ENCODE results near the gene AARSD1. TPM values are rescaled to one million over a fixed set of nuclear protein-coding genes. Genes with fewer than 3 reads are reported as not detected.
"Not testable (repeated sequence)": the region's sequence is repeated elsewhere in the genome, so short reads cannot be mapped to it uniquely, and the experiment has no call there.

AARSD1 gene
- total RNA-seq, 1 donor from 2014 or later, result 39.1 TPM

DNA sequence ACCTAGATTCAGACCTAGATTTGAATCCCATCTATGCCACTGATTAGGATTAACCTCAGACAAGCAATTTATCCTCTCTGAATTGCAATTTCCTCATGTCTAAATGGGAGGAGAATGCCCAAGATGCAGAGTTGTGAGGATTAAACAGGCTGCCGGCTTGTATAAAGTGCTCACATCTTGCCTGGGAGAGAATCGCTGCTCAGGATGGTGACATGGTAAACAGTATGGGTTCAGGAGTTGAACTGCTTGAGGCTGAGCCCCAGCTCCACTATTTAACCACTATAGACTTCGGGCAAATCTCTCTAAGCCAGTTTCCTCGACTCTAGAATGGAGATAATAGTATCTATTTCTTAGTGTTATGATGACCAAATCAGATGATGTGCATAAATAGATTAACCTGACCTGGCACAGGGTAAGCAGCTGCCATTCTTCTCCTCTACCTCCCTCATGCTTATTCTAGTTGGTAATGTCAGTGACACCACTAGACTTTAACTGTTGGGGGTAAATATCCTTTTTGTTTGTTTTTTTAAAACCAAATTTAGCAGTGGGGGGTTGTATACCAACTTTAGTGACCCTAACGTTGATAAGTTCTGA lies 33.2 kb upstream of the AARSD1 start:
- Mint-ChIP-seq H3K4me1 (ENCODE audit: low read depth) (peaks cover 37% of the 10 kb centered on the region), H3K27ac (ENCODE audit: unreplicated experiment) (peak overlapping the region; percentile 99), H3K27me3 (ENCODE audit: low read depth) (no peaks in the 10 kb centered on the region), H3K36me3 (ENCODE audit: low read depth) (peaks cover 23% of the 10 kb centered on the region), H3K4me3 (ENCODE audit: unreplicated experiment) (peak overlapping the region; percentile 92), H3K9me3 (ENCODE audit: low read depth) (no peaks in the 10 kb centered on the region)
- DNase-seq (ENCODE audit: low spot score), result no peak
- TF ChIP-seq, protein P1, sequence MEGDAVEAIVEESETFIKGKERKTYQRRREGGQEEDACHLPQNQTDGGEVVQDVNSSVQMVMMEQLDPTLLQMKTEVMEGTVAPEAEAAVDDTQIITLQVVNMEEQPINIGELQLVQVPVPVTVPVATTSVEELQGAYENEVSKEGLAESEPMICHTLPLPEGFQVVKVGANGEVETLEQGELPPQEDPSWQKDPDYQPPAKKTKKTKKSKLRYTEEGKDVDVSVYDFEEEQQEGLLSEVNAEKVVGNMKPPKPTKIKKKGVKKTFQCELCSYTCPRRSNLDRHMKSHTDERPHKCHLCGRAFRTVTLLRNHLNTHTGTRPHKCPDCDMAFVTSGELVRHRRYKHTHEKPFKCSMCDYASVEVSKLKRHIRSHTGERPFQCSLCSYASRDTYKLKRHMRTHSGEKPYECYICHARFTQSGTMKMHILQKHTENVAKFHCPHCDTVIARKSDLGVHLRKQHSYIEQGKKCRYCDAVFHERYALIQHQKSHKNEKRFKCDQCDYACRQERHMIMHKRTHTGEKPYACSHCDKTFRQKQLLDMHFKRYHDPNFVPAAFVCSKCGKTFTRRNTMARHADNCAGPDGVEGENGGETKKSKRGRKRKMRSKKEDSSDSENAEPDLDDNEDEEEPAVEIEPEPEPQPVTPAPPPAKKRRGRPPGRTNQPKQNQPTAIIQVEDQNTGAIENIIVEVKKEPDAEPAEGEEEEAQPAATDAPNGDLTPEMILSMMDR (IDR thresholded peaks at IDR 0.05), result no peak

DNA sequence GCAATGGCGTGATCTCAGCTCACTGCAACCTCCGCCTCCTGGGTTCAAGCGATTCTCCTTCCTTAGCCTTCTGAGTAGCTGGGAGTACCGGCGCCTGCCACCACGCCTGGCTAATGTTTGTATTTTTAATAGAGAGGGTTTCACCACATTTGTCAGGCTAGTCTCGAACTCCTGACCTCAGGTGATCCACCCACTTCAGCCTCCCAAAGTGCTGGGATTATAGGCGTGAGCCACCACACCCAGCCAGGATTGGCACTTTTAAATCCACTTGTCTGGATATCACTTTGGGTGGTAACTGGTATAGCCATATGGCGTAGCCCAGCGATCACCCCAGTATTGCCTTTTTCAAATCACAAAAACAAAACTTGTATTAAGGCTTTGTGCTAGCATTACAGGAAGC lies 29.7 kb upstream of the AARSD1 start:
- peaks cover 27% of the 10 kb centered on the region for H3K36me3 Mint-ChIP-seq (ENCODE audit: low read depth)
- peaks cover 26% of the 10 kb centered on the region for H3K4me1 Mint-ChIP-seq (ENCODE audit: low read depth)
- H3K9me3 Mint-ChIP-seq (ENCODE audit: low read depth); H3K27ac Mint-ChIP-seq (ENCODE audit: unreplicated experiment); H3K27me3 Mint-ChIP-seq (ENCODE audit: low read depth); H3K4me3 Mint-ChIP-seq (ENCODE audit: unreplicated experiment): not testable (repeated sequence)
- peak; percentile 5 for DNase-seq (ENCODE audit: low spot score)

DNA sequence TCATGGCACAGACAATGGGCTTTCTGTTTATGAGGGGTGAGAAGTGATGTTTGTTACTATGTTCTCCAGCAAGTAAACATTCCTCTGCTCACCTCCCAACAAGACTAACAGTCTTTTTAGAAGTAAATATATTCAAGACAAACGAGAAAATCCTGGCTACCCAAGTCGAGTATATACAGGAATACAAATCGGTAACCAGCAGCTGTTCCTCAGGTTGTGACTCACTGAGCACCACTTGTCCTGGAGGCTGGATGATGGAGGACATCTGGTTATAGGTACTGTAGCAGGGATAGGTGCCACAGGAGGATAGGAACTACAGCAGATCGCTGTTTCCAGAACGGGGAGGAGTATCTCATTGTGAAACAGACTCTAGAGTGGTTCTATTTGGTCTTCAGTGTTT lies 28.6 kb upstream of the AARSD1 start:
- H3K27me3 Mint-ChIP-seq (ENCODE audit: low read depth), result no peaks in the 10 kb centered on the region
- H3K27ac Mint-ChIP-seq (ENCODE audit: unreplicated experiment), result no peak overlapping the region
- DNase-seq (ENCODE audit: low spot score), result no peak
- TF ChIP-seq, protein P1 (IDR thresholded peaks at IDR 0.05), result no peak
- H3K36me3 Mint-ChIP-seq (ENCODE audit: low read depth), result peaks cover 29% of the 10 kb centered on the region
- H3K4me1 Mint-ChIP-seq (ENCODE audit: low read depth), result peaks cover 22% of the 10 kb centered on the region
- no peaks in the 10 kb centered on the region for H3K9me3 Mint-ChIP-seq (ENCODE audit: low read depth)
- no peak overlapping the region for H3K4me3 Mint-ChIP-seq (ENCODE audit: unreplicated experiment)

DNA sequence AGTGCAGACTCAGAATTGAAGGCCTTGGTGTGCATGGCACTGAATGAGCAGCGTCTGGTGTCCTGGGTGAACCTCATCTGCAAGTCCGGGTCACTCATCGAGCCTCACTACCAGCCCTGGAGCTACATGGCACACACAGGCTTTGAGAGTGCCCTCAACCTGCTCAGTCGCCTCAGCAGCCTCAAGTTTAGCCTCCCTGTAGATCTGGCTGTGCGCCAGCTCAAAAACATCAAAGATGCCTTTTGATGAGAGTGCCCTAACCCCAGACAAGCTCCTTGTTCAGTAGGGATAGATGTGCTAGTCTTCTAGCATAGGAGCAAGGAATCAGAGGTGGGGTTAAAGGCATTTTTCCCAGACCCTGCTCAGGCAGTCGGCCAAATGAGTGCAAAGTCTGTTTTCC lies 27.2 kb upstream of the AARSD1 start:
- no peak overlapping the region for H3K27ac Mint-ChIP-seq (ENCODE audit: unreplicated experiment)

DNA sequence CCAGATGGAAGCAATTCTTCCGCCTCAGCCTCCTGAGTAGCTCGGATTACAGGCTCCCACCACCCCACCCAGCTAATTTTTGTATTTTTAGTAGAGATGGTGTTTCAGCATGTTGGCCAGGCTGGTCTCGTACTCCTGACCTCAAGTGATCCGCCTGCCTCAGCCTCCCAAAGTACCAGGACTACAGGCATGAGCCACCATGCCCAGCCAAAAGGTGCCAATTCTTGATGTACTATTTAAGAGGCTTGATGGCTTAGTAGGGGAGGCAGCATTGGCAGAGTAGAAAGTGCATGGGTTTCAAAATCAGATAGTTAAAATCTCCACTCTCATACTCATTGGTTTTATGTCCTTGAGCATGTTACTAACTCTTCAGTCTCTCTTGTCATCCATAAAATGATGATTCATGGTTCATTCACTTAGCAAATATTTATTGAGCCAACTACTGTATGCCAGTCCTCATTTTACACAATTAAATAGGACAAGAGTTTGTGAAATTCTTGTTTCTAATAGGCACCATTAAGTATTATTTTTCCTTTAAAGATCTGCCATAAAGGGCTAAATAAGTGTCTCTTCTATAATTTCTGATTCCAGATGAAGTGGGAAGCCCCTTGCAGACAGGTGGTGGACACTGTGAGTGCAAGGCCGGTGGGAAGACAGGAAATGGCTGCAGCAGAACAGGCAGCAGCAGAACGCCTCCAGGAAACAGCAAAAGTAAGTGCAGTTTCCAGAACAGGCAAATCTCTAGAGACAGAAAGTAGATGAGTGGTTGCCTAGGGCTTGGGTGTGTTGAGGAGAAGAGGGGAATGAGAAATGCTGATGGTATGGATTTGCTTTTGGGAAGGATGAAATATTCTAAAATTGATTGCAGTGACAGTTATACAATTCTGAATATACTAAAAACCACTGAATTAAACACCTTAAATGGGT lies 25.7 kb upstream of the AARSD1 start:
- TF ChIP-seq, protein P1 (IDR thresholded peaks at IDR 0.05), result no peak
- Mint-ChIP-seq H3K36me3 (ENCODE audit: low read depth) (peaks cover 32% of the 10 kb centered on the region), H3K4me1 (ENCODE audit: low read depth) (peaks cover 16% of the 10 kb centered on the region), H3K9me3 (ENCODE audit: low read depth) (no peaks in the 10 kb centered on the region), H3K27me3 (ENCODE audit: low read depth) (no peaks in the 10 kb centered on the region), H3K4me3 (ENCODE audit: unreplicated experiment) (no peak overlapping the region), H3K27ac (ENCODE audit: unreplicated experiment) (peak overlapping the region; percentile 23)
- no peak for DNase-seq (ENCODE audit: low spot score)

More for the DNA sequence above, 27.2 kb upstream of the AARSD1 start:
- H3K27me3 Mint-ChIP-seq (ENCODE audit: low read depth), result no peaks in the 10 kb centered on the region
- H3K4me3 Mint-ChIP-seq (ENCODE audit: unreplicated experiment), result no peak overlapping the region
- peaks cover 29% of the 10 kb centered on the region for H3K36me3 Mint-ChIP-seq (ENCODE audit: low read depth)
- no peaks in the 10 kb centered on the region for H3K9me3 Mint-ChIP-seq (ENCODE audit: low read depth)
- TF ChIP-seq, protein P1 (IDR thresholded peaks at IDR 0.05), result no peak
- peaks cover 16% of the 10 kb centered on the region for H3K4me1 Mint-ChIP-seq (ENCODE audit: low read depth)
- no peak for DNase-seq (ENCODE audit: low spot score)
